ENCODE results near the gene OSM.

The OSM gene

DNA sequence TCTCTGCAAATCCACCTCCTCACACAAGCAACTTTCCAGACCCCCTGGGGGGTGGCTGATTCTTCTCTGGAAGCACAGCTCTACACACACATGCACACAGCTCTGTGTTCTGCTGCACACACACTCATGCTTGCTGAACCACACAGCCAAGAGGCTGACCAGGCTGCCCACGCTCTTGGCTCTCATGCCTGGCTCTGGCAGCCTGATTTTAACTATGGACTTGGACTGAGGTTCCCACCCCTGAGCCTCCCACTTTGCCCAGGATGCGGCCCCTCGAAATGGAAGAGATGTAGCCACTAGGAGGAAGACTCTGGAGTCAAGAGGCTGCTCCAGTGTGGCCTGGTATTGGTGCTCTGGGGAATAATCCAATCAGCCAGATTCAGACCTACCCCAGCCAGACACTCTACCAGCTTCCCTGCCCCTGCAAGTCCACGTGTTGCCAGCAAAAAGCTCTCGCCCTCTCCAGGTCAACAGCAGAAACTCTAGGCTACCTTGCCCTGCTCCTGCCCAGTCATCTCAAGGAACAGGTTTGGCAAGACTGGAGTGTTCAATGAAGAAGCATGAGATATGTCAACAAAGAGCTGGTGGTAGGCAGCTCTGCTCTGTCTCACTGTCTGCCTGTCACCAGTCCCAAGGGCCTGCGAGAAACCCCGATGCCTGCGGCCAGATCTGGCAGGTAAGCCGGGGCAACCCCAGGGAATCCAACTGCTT, 31.5 kb upstream of the OSM start:
- DNase-seq: no peak

DNA sequence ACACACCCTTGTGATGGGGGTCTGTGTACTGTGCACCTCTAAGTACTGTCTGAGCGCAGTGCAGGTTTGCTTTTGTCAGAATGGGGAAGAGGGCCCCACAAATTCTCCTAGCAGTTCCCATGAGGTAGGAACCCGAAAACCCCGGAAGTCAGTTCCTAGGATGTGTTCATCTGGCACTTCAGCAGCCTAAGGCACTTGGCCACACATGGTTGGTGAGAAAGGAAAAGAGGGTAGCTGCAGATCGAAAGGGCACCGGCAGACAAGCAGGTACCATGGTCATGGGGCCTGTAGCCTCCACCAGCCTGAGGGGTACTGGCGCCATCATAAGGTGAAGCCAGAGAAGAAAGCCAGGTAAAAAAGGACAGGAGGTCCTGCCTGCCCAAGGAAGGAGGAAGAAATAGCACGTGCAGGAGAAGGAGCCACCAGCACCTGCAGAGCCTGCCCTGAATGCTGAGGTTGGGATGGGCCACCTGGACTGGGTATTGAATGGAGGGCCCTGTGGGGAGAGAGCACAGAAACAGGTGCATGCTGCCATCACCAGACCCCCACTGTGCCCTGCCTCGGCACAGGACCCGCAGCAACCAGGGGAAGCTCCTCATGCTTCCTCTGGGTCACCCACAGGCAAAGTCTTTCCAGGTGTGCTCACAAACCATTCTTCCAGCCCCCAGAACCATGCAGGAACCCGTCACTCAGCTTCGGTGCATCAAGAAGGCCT, 30.8 kb upstream of the OSM start:
- DNase-seq: no peak

DNA sequence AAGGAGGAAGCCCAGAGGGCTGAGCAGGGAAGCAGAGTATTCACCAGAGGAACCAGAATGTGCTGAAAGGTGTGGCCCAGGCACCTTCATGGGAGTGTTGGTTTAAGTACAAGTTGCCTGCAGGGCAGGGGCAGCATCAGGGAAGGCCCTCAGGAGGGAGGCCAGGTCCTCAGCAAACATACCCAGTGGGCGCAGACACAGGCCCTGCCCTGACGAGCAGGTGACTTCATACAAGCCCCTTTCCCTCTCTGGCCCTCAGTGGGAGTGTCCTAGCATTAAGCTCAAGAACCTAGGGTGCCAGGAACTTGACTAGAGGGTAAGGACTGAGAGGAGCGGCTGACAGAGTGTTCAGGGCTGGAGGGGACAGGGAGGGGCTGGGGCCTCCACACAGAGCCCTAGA, 30.2 kb upstream of the OSM start:
- DNase-seq: no peak

DNA sequence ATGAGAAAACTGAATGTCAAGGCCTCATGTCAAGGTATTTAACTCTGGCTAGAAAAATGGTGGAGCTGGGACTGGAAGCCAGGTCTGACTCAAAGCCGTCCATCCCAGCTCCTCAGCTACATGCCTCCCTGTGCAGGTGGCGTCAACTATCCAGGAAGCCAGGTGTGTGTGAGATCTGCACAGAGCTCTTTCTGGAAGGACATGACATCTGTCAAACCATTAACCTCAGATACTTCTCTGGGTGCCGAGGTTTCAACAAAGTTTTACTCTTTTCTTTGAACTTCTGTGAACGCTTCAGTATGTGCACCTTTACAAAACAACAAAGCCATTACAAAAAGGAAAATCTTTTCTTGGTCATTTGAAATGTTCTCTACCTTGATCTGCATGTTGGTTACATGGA, 29.7 kb upstream of the OSM start:
- DNase-seq: no peak

DNA sequence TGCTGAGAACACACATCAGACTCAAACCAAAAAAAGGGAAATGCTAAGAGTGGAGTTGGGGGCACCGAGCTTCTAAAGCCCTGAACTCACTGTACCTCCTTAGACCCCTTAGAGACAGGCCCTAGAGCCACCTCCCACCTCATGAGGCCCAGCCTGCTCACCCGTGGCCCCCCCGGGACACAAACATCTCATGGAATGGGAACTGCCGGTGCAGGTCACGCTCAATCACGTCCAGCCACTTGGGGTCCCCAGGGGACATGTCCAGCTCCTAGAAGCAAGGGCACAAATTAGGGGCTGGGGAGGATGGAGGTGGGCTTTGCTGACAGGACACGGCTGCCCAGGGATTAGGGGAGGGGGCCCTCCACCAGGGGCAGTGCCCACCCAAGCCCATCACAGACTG, 28.9 kb upstream of the OSM start:
- no peak for DNase-seq

DNA sequence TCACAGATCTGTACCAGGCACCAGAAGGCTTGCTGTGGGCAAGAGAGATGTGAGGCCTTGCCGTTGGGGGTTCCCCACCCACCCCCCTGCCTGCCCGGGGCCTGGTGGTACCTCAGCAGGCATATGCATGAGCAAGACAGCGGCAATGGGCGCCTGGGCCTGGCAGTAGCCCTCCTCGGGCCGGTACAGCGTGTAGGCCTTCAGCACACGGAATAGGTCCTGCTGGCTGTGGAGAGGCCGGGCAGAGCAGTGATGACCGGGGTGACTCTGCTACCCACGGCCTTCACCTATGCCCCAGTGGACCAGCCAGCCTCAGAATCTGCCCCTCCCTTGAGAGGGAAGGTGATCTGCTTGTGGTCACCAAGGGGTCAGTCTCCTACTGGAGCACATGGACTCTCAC, 28.2 kb upstream of the OSM start:
- no peak for DNase-seq

DNA sequence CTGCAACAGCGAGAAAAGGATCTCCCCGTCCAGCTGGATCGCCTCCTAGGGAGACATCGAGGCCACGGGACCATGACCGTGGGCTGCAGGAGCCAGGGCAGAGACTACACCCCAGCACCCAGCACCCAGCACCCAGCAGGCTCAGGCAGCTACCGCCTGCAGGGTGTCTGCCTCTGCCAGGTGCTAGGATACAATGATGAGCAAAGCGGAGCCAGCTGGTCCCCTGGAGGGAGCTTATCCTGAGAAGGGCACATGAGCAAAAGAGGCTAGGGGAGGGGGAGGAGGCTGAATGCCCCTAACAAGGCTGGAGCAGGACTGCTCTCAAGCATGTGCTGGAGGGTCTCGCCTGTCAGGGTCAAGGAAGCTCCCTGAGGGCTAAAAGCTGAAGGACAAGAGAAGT, 27.4 kb upstream of the OSM start:
- DNase-seq: no peak

DNA sequence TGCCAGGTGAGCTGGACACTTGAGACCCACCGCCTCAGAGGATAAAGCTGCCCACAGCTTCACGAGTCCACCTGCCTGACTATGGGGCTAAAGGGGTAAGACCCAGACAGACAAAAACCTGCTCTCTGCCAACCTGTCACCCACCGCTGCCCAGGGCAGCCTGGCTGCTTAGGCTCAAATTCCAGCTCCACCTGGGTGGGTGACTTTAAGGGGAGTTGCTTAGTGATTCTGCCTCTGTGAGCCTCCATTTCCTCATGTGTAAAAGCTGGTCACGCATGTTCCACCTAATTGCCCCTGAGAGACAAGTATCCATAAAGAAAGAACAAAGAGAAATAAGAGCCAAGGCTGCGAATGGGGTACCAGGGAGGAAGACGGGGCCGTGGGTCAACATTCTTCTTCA, 26.4 kb upstream of the OSM start:
- no peak for DNase-seq

DNA sequence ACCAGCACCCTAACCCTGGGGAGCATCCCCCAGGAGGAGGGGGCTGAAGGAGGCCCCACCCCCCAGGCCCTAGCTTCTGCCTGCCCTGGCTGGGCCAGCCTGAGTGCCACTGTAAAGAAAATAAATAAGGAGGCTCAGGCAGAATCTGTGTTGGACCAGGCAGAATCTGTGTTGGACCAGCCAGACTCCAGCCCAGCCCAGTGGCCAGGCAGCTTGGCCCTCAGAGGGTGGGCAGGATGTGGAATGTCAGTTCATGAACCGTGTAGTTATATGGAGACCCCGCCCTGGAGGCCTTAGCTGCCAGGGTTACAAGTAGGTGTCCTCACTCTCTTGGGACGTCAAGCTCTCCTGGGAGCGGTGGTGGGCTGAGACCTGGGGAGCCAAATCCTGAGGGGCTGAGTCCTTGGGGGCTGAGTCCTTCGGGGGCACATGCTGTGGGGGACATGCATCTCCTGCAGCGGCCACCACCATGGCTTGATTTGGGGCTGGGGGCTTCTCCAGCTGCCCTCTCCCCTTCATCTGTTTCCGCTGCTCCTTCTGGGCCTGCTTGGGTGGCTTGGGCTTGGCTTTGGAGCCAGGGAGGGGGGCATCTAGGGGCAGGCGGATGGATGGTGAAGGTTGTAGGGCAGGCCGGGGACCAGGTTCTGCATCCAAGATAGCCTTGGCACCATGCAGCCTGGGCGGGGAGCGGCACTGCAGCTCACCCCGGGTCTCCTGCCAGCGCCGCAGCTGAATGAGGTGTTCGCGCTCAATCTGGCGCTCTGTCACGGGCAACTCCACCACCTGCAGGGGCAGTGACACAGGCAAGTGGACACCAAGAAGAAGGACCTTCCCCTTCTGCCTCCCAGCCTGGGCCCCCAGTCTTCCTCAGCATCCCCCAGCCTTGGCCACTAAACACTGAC, 25.7 kb upstream of the OSM start:
- DNase-seq: no peak

DNA sequence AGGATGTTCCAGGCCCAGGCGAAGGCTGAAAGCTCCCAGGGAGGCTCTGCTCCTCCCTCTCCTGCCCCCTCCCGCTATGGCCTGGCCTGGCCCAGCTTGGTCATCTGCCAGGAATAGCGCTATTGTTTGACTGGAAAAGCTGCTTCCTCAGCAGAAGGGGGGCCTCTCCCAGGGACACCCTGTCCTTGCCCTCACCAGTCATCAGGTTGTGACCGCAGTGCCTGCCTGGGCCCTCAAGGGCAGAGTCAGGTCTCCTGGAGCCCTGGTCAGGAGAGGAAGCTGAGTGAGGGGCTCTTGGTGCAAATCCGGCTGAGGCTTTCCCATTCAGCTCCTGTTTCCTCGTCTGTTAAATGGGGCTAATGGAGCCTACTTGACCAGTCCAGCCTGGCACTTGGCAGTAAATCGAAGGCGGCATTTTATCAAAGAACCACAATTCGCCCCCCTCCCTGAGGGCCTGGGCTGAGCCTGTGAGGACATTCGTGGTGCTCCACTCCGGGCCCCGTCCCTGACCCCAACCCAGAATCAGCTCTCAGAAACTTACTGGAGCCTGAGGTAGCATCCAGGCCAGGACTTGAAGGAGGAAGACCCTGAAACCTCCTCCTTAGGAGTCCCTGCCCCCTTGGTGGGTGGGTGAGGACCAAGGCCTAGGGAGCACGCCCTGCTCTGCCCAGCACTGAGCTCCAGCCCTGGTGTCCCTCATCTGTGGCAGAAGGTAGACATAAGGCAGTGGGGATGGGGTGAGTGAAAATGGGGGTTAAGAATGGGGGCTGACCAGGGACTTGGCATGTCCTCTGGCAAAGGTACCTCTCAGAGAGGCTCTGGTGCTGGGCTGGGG, 24.6 kb upstream of the OSM start:
- peak; percentile 26 for DNase-seq

DNA sequence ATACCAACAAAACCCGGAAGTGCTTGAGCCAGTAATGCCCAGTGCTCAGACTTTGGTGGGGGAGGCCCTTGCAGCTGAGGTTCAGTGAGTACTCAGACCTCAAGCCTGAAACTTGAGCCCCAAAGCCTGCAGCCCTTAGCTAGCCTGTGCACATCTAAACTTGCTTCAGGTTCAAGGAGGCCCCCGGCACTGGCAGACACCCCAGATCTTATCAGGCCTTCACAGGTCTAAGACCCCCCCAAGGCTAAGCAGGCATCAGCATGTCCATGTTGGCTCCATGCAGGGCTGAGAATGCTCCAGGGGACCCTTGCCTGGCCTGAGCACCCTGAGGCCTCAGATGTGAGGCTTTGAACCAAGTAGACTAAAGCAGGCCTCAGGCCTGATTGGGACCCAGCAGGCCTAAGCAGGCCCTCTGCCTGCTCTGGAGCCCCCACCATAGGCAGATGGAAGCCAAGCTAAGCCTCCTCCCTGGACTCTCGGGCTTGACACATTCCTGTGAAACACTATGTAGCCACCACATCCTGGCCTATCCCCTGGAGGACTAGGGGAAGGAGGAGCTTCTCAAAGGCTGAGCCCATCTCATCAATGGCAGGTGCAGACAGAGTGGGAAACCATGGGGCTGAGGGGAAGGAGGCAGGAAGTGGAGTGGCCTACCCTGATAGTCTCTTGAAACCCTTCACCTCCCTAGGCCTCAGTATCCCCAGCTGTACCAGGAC, 23.8 kb upstream of the OSM start:
- DNase-seq: peak; percentile 33

DNA sequence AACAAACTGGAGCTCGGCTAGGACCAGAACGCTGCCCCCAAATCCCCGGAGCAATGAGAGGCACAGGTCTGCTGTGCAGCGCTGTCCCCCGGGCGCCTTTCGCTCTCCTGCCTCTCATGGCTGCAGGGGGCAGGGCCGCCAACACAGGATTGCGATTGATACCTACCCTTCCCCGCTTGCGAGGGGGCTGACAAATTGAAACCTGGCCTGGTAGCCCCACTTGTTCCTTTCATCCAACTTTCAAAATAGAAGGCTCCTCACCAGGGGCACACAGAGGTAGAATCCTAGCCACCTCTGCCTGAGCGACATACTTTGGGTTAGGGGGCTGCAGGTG, 23.3 kb upstream of the OSM start:
- no peak for DNase-seq

DNA sequence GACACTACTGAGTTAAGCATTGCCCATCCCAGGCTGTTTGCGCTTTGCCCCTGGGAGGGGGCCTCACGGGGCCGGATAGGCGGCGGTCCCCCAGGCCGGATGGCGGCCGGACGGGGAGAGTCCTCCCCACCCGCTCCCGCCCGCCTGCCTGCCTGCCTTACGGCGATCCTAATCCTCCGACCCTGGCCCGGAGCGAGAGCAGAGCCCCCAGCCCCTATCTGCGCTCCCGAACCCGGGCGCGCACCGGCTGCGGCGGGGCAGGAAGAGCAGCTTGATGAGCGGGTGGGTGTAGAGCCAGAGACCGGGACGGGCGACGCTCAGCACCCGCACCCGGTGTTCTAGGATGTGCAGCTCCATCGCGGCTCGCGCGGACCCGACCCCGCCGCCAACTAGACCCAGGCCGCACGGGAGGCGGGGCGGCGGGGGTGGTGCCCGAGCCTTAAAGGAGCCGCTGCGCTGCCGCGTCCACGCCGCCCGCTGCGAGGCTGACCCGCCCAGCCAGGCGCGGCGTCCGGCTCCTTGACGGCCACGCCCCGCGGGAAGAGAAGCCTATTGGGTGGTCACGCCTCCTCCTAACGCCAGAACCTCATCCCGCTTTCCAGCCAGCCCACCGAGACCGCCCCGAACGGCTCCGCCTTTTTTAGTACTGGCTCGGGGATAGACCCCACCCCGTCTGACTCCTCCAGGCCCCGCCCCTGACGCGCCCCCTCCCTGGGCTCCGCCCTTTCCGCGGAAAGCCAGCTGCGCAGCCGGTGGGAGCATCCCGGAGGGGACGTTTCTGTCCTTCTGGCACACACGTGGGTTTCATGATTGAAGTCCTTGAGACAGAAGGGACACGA, 22.7 kb upstream of the OSM start, which contains the start of gene CASTOR1:
TSS of gene CASTOR1 (minus strand) at position 365 of the 839 bp plus-strand sequence. CDS start at position 357, 8 bp downstream.
- peak; percentile 99 for DNase-seq

DNA sequence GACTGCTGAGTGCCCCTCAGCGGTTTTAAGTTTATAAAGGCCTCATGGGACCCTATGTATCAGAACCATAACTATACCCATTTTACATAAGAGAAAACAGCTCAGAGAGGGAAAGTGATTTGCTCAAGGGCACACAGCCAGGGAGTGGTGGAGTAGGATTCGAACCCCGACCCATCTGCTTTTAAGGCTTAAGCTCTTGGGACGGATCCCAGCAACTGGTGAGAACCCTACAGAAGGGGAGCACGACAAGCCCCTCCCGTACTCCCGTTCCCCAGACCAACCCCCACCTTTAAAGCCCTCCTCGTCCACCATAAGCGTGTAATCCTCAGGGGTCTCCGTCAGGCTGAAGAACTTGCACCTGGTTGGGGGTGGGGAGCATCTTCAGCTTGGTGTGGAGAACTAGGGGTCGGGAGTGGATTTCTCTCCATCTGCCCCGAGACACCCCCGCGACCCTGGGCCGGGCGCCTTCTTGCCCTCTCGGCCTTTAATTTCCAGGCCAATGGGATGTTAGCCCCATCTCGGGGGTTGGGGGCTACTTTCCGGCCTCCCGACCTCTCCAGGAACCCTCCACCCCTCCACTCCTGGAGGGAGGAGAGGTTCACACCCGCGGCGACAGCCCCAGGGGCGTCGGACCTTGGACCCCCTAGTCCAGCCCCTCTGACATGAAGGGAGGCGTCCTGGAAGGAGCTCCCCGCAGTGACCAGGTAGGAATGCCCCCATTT, 21.9 kb upstream of the OSM start:
- DNase-seq: no peak

DNA sequence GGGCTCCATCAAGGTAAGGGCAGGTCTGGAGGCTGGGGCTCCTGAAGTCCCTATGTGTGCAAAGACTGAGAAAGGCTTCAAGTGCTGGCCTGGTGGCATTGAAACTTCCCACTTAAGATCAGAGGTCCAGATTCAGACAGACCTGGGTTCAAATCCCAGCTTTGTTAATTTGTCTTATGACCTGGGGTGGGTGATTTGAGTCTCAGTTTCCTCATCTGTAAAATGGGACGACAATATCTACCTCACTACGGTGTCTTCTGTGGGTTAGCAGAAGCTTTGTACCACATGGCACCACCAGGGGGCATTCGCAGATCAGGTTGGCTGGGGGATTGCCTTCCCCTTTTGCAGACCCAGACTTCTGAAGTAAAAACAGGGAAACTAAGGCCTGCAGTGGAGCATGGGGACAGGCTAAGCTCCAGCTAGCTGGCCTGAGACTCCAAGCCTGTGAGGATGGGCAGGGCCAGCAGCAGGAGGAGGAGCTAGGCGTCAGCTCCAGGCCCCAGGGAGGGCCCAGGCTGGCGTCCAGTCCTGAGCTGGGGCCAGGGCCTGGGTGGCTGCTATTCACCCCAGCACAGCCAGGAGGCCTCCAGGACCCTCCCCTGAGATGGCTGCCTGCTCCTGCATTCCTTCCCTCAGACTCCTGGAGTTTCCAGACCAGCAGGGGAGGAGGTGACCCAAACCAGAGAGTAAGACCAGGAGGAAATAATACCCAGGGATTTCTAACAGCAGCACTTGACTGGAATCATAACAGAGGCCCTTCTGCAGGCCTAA, 21.2 kb upstream of the OSM start:
- DNase-seq: peak; percentile 93

DNA sequence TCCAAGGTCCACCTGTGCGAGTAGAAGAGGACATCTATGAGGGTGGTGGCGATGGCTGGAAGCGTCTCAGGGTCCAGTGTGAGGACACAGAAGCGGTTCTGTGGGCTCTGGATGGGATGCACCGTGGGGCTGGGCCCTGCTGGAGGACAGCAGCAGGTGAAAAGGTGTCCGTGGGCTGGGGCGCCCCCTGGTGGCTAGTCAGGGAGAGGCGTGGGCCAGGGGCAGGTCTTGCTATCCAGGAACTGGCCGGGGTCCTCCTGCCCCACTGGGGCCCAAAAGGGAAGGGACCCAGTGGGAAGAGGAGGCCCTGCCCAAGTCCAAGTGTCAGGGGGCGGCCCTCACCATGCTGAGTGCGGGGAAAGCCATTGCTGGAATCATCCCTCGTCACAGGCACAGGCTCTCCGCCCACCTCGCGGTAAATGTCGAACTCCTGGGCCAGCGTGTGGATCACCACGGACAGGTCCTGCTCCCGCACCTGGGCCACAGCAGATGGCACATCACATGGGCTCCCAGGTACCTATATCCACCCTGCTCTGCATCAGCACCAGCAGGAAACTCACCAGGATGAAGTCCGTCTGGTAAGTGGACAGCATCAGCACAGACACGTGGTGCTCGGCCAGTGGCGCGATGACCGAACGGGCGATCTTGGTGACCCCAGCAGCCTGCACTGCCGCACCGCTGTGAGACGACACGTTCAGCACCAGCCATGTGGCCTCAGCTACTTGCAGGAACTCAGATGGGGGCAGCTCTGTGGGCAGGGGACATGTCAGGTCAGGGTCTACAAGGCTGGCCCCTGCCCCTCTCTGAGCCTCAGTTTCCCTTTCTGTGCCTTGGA, 20.4 kb upstream of the OSM start:
- DNase-seq: peak; percentile 81

DNA sequence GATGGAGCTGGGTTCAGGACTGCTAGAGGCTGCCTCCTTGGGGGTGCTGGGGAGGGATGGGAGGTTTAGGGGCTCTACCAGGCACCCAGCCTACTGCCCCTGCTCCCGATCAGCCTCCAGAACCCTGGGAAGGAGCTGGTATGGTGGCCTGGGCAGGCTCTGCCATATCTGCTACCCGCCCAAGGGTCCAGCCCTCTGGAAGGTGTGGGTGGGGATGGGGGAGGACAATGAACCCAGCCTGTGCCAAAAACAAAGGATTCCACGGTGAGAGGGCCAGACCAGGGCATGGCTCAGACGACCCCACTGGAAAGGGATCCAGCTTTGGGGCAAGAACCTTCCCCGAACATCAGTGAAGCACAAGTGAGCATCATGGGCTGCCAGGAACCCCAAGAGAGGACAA, 19.7 kb upstream of the OSM start:
- no peak for DNase-seq

DNA sequence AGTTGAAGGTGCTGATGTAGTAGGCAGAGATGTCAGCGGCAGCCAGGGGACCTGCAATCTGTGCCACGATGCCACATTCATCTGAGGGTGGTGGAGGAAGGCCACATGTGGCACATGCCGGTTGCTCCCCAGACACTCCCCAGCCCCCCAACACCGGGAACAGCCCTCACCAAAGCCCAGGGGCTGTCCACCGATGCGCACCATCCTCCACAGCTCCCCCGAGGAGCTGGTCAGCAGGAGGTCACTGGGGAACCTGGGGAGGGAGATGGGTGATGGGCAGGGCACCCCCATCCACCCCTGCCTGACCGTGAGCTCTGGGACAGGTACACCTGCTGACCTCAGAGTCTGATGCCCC, 19.2 kb upstream of the OSM start:
- no peak for DNase-seq

Data from hematopoietic multipotent progenitor cell treated with erythropoietin and hydrocortisone succinate and interleukin-3 and kit ligand, for 6 days (in vitro differentiated cells).